Lower leg skin (tissue), 4 donors: ENCODE results near the gene HADHB. TPM values are rescaled to one million over a fixed set of nuclear protein-coding genes. Genes with fewer than 3 reads are reported as not detected.
A peak's percentile ranks its signal among the peaks of the same experiment; 100 is the strongest.
"Not testable (repeated sequence)": the region's sequence is repeated elsewhere in the genome, so short reads cannot be mapped to it uniquely, and the experiment has no call there.

Experiments
- DNase-seq, 2 donors: peaks; one replicate each; pipeline ENCODE4 v3.0.0-alpha.2; 2019; ENCODE audit warnings: low spot score in 2 of 2
- H3K4me3 ChIP-seq: fragments of 200-600 bp; sonication (generic); 2 replicates; pipeline ENCODE4 v1.5.1; 2017; ENCODE audit warnings: mild to moderate bottlenecking, low read depth; ENCODE audit not compliant: poor library complexity, severe bottlenecking
- CTCF ChIP-seq, 3 donors: fragments of 450-650 bp; IDR thresholded peaks; one replicate each; pipeline ENCODE4 v1.5.1; 2016; ENCODE audit warnings: antibody characterized with exemption in 3 of 3, mild to moderate bottlenecking in 3 of 3, moderate library complexity in 2 of 3
- POLR2A ChIP-seq, 2 donors: fragments of 450-650 bp; IDR thresholded peaks; one replicate each; pipeline ENCODE4 v1.6.1; 2016 to 2017; ENCODE audit warnings: antibody characterized with exemption in 2 of 2, mild to moderate bottlenecking in 1 of 2, moderate library complexity in 1 of 2
- WGBS, 2 donors: methylation state at CpG; one replicate each; pipeline ENCODE4 v1.1.5; 2018; 5-methylcytosine and 5-hydroxymethylcytosine counted together
- intact Hi-C: fragments of 100-400 bp; cut with DNase I; formaldehyde crosslinking; loops from one replicate; pipeline ENCODE4 v1.15.0; 2023; ENCODE audit warnings: low total_unique reads
- total RNA-seq, 4 donors: library from RNA; depleted of rRNA; stranded (reverse); fragments of >200 nt; gene quantifications; one replicate each; pipeline ENCODE4 v1.1.0, GENCODE V29; 2016

HADHB gene
- total RNA-seq, 4 donors from 2014 or later = 101 to 139 (median 111) TPM

GRCh38 chr2:26330114-26330549 is 85.4 kb downstream of the HADHB start:
- no peak overlapping the region for H3K4me3 ChIP-seq
- TF ChIP-seq POLR2A (IDR thresholded peaks at IDR 0.05) = no peak
- peak in 1 of 3 donors; percentile 79 for TF ChIP-seq CTCF (IDR thresholded peaks at IDR 0.05)
- peak; percentile 92 to 98 for DNase-seq
- intact Hi-C loops = no loop called here
- 1% methylated on average over 7 of the region's 7 CpGs for WGBS, 2 donors

GRCh38 chr2:26330604-26331003 is 85.9 kb downstream of the HADHB start:
- DNase-seq = no peak
- TF ChIP-seq POLR2A (IDR thresholded peaks at IDR 0.05) (no peak), CTCF (IDR thresholded peaks at IDR 0.05) (no peak)
- intact Hi-C loops = no loop called here
- no peak overlapping the region for H3K4me3 ChIP-seq
- 82 to 88% methylated on average over 3 of the region's 3 CpGs for WGBS, 2 donors

GRCh38 chr2:26331321-26331720 is 86.6 kb downstream of the HADHB start:
- WGBS, 2 donors = 91 to 98% methylated on average over 8 of the region's 8 CpGs
- intact Hi-C loops, H3K4me3 ChIP-seq, DNase-seq: not testable (repeated sequence)

- TF ChIP-seq CTCF (IDR thresholded peaks at IDR 0.05) (no peak), POLR2A (IDR thresholded peaks at IDR 0.05) (no peak)
- 34 to 61% methylated on average over 2 of the region's 2 CpGs for WGBS, 2 donors
- H3K4me3 ChIP-seq = no peak overlapping the region
- intact Hi-C loops = no loop called here
- no peak for DNase-seq
These were observed 88.6 kb downstream of the HADHB start for GRCh38 chr2:26333293-26333692.

GRCh38 chr2:26335231-26335630 is 90.5 kb downstream of the HADHB start:
- H3K4me3 ChIP-seq = no peak overlapping the region
- DNase-seq = no peak
- intact Hi-C loops = no loop called here
- 65 to 66% methylated on average over 3 of the region's 3 CpGs for WGBS, 2 donors
- TF ChIP-seq CTCF (IDR thresholded peaks at IDR 0.05) = no peak
- TF ChIP-seq POLR2A (IDR thresholded peaks at IDR 0.05) = no peak

GRCh38 chr2:26336719-26337118 is 92.0 kb downstream of the HADHB start:
- TF ChIP-seq POLR2A (IDR thresholded peaks at IDR 0.05) (no peak), CTCF (IDR thresholded peaks at IDR 0.05) (no peak)
- H3K4me3 ChIP-seq = no peak overlapping the region
- WGBS, 2 donors = 81 to 94% methylated on average over 2 of the region's 2 CpGs
- no peak for DNase-seq
- intact Hi-C loops = no loop called here
